CD4-positive, alpha-beta T cell treated with Interleukin-17A for 1 hour (primary cell): ENCODE data around the gene NLGN1.

Source experiments
- DNase-seq: peaks from one replicate; pipeline ENCODE4 v3.0.0-alpha.2; 2020

Gene NLGN1

GRCh38 chr3:173932624-173933023 is 535.1 kb downstream of the NLGN1 start:
- no peak for DNase-seq

- no peak for DNase-seq
Measured at GRCh38 chr3:173933113-173933512, 535.6 kb downstream of the NLGN1 start.

DNA sequence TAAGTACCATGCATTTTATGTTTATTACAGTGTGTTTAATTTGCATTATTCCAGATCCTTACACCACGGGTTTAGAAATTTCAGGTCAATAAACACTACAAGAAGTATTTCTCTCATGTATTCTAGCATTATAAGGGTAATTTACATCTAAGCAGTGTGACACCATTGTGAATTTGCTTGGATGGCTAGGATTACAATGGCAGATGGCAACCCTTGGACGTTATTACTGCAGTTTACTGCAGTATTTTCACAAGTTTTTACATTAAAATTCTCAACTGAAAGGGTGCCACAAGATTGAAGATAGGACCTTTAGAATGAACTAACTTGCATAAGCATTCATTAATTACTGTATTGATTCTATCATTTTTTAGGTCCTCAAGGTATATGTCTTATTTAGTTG is 538.8 kb downstream of the NLGN1 start:
- no peak for DNase-seq

- DNase-seq: no peak
Measured at GRCh38 chr3:173938159-173938558, 540.6 kb downstream of the NLGN1 start.

GRCh38 chr3:173938616-173939015 is 541.1 kb downstream of the NLGN1 start:
- DNase-seq: no peak

DNA sequence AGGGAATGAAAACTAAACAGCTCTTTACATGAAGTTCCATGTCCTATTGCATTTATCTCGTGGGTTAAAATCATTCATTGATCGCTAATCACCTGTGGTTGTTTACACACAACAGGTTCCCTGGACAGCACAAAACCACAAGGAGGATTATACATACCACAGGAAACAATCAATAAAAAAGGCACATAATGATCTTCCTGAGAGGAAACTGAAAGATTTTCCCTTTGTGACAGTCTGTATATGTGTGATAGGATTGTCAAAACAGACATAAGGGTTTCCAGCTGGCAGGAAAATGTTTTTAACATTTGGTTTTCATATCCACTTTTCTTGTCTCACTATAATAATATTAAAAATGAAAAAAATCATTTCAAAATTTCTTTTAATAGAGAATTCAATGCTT is 541.8 kb downstream of the NLGN1 start:
- no peak for DNase-seq

- DNase-seq: no peak
Measured at GRCh38 chr3:173943264-173943663, 545.7 kb downstream of the NLGN1 start.

GRCh38 chr3:173945170-173945569 is 547.6 kb downstream of the NLGN1 start:
- DNase-seq: no peak

DNA sequence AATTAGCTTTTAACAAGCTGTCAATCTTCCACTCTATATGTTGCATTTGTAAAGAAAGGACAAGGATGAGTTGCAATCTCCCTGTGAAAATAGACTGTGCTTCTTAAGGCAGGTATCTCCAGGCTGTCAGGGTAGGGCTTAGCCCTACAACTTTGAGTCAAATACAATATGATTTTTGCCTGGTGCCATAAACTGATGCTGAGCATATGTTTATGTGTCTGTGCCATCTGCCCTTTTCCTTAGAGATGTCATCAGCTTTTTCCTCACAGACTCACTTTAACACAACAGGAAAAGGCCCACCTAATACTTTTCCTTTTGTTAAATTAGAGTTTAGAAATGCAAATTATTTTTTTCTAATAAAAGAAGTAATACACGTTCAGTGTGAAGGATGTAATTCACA is 548.3 kb downstream of the NLGN1 start:
- DNase-seq: no peak

DNA sequence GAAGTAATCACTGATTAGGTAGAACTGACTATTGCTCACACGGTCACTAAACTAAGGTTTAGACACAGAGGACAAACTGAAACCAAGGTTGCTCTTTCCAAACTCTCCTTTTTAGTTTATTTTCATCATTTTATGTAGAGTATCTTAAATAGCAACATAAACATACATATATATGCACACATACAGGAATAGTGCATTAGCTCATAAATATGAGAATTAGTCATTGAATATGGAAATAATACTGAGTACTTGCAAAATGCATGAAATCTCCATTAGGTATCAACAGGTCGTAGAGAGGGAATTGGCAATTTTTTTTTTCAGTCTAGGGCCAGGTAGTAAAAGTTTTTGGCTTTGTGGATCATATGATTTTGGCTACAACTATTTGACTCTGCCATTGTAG is 557.1 kb downstream of the NLGN1 start:
- DNase-seq: no peak

- no peak for DNase-seq
Measured at GRCh38 chr3:173957646-173958045, 560.1 kb downstream of the NLGN1 start.

- DNase-seq: no peak
Measured at GRCh38 chr3:173958805-173959204, 561.3 kb downstream of the NLGN1 start.

DNA sequence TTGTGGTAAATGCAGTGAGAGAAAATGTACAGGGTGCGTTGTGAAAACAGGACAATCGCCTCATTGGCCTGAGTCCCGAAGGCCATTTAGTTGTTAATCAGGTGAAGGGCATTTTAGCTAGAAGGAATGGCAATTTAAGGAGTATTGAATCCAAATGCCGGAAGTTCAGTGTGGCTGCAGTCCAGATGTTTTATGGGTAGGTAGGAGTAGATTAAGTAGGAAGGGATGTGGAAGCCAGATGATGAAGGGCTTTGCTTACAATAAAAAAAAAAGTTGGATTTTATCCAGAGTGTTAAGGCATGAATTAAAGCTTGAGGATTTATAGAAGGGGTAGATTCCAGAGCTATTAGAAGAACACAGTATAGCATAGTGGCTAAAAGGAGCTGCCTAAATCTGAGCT is 572.7 kb downstream of the NLGN1 start:
- DNase-seq: no peak

DNA sequence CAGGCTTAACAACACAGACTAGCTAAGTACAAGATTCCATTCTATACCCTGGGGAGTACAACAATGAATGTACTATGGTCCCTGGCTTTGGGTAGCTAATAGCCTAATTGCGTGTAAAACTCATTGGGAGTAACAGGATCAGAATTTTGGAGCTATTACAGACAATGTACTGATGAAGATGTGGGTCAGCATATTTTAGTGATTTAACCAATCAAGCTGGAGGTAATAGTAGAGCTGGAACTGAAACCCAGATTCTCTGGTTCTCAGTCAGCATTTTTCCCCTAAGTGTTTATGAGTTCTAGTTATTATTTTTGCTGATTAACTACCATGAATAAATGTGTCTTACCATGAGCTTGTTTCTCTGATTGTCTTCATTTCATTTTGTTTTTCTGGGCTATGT is 578.7 kb downstream of the NLGN1 start:
- no peak for DNase-seq

GRCh38 chr3:173977747-173978146 is 580.2 kb downstream of the NLGN1 start:
- DNase-seq: no peak

GRCh38 chr3:173983343-173983742 is 585.8 kb downstream of the NLGN1 start:
- no peak for DNase-seq

DNA sequence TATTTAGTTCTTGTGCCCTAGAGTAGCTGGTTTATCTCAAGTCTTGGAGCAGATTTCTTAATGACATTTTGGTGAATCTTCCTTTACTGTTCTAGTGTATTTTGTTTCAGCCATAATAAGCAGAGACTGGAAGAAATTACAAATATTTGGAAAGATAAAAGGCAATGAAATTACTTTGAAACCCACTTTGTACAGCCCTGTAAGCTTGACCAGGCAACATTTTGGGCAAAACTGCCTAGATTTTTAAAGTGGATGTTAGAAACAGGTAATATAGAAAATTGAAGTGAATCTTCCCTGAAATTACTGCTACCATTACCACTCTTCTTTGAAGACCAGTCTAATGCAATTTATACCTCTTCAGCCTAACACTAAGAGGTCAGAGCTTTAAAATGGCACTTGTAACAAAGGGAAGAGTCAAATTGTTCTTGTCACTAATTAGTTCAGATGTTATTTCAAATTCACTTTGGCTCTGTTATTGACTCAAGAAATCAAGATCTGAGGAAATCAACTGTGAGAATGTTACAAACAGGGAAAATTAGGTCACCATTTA is 589.4 kb downstream of the NLGN1 start:
- DNase-seq: no peak

GRCh38 chr3:173988909-173989308 is 591.4 kb downstream of the NLGN1 start:
- no peak for DNase-seq

GRCh38 chr3:173992416-173992815 is 594.9 kb downstream of the NLGN1 start:
- DNase-seq: no peak

DNA sequence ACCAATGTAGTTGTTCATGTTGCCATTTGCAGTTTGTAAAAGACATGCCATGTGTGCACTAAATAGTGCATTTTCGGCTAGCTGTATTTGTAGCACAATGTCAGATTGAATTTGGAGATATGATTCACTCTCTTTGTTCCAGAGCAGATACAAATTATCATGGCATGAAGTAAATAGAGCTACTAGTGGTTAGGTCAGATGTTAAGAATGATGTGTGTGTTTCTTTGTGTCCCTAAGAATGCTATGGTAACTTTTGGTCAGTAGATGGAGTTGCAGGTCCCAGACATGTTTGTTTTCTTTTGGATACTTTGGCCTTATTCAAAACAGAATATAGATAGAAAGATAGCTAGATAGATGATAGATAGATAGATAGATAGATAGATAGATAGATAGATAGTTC is 595.8 kb downstream of the NLGN1 start:
- DNase-seq: no peak

DNA sequence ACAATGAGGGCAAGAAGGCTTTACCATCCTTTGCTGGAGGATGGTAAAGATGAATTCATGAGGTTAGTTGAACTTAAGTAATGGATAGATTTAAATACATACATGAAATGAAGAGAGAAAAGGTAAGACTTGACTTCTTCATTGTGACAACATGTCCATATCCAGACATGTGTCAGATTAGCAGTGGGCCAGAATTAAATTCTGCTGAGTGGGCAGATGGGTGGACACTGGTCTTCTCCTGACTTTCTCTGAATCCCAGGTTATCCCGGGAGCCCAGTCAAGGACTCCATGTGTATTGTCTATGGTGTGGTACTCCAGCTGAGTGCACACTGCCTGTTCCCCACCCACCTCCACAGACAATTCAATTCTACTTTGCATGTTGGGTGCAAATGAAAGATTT is 603.1 kb downstream of the NLGN1 start:
- no peak for DNase-seq

GRCh38 chr3:174002543-174002942 is 605.0 kb downstream of the NLGN1 start:
- DNase-seq: no peak

GRCh38 chr3:174010907-174011306 is 613.4 kb downstream of the NLGN1 start:
- no peak for DNase-seq

GRCh38 chr3:174016186-174016585 is 618.6 kb downstream of the NLGN1 start:
- DNase-seq: no peak

GRCh38 chr3:174020156-174020555 is 622.6 kb downstream of the NLGN1 start:
- DNase-seq: no peak

- no peak for DNase-seq
Measured at GRCh38 chr3:174023421-174023820, 625.9 kb downstream of the NLGN1 start.
